ENCODE data around the gene ILKAP.

- TF ChIP-seq CTCF (IDR thresholded peaks at IDR 0.05) (no peak), POLR2A (IDR thresholded peaks at IDR 0.05) (no peak), EP300 (IDR thresholded peaks at IDR 0.05) (no peak)
Observed at GRCh38 chr2:238173692-238174091, 29.8 kb downstream of the ILKAP start.

Data from gastroesophageal sphincter (tissue), 3 donors.